RKO (cell line): Measurements from ENCODE around the gene REG3G.

Experiments used
- DNase-seq: peaks from one replicate; pipeline ENCODE4 v3.0.0-alpha.2; 2016; ENCODE audit warnings: low spot score

Gene REG3G

DNA sequence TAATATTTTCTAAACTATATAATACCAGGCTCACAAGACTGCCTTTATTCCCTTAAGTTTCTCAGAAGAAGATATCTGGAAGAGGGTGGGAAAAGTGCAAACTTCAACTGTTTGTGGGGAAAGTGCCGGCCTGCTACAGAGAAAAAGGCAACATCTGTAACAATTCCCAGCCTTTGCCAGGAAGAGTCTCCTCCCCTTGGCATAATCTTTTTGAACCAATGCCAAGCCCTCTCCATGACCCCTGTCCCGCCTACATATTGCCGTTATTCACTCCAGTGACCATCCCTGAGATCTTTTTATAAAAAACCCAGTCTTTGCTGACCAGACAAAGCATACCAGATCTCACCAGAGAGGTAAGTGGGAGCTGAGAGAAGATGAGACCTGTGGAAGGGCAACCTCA lies at the start of gene REG3G:
TSS of gene REG3G (plus strand) at position 282 of the 400 bp plus-strand sequence. CDS start 392 bp downstream, outside the sequence.
- DNase-seq: no peak

DNA sequence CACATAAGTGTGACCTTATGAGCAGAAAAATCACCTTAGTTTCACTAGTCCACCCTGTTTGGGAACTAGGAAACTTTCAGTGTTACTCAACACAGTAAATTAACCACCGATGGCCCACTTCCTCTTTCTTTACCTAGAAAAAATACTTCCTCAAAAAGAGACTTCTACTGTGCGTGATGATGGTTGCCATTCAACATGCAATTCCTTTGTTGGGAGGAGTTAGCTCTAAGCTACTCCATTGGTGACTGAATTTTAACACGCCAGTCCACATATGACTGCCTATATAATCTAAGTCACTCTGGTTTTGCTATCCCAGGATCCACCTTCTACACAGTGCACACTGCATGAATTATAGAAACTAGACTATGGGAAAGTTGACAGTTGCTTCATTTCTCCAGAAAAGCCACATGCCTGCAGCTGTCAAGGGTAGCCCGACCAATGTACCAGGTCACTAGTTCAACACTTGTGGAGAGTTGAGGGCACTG lies 47.8 kb upstream of the REG3G start:
- DNase-seq: no peak

DNA sequence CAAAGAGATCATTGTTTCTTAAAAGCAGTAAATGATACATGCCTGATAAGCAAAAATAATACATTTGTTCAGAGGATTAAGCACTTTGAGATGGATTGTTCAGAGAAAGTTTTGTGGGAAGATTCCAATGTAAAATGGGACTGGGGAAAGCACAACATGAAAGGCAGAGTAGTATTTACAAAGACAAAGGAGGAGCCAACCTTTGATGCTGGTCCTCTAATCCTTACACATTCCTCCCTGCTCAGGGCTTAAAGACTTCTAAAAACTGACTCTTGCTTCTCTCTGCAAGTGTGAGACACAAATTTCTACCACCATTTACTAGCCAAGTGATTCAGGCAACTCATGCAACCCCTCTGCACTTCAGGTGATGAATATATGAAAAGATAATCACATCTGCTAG lies 47.2 kb upstream of the REG3G start:
- DNase-seq: no peak

DNA sequence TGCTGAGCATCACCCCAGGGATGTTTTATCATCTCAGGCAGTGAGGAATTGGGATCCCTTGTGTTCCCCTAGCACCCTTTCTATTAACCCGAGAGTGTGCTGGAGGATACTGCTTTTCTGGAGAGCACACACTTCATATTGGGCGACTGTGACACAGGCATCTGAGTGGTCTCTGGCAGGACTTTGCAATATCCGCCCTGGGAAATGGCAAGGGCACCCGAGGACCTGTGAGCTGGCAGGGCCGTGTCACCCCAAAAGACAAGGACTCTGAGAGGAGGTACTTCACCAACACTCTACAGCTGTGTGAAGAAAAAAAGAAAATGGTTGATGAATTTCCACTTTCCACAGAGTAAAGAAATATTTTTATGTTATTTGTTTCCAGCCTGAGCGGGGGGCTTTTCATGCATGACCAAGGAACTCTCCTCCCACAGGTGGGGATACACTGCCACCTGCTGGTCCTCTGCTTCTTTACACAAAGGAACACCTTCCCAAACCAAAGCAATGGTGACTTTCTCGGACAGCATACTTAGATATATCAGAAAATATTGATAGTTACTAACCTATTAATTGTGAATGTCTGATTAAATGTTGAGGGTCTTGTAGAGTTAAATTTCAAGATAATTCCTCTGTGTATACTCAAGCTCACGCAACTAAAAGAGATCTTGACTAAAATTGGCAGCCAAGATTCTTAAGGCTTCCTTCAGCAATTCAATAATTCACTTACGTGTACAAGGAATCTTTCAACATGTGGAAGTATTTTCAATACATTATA lies 45.9 kb upstream of the REG3G start:
- DNase-seq: peak; percentile 32

DNA sequence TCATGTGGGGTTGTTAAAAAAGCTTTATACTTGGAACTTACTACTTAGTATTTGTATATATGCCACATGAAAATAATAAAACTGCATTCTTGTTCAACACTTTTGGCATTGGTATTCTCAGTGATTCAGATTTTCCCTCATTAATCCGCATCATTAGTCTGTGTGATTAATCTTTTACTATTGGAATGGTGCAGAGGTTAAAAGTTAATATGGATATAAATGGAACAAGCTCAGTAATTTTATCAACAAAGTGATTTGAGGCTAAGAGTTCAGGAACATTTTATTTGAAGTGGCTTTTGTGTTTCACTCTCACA lies 45.4 kb upstream of the REG3G start:
- DNase-seq: no peak

DNA sequence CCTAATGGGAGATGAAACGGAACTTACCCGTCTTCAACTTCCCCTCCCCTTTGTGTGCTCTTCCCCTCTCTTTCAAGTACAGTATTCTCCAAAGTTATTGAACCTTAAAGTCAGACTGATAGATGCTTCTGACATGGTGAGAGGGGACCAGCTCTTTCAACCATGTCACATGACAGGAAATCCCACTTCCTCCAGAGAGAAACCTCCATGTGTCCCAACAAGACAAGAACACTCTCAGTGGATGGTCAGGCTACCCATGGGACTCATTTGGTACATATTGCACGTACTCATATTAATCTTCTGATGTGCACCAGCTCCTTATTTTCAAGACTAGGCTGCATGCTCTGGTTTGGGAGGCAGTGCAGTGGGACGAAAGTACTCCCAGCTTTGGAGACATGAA lies 44.6 kb upstream of the REG3G start:
- no peak for DNase-seq

DNA sequence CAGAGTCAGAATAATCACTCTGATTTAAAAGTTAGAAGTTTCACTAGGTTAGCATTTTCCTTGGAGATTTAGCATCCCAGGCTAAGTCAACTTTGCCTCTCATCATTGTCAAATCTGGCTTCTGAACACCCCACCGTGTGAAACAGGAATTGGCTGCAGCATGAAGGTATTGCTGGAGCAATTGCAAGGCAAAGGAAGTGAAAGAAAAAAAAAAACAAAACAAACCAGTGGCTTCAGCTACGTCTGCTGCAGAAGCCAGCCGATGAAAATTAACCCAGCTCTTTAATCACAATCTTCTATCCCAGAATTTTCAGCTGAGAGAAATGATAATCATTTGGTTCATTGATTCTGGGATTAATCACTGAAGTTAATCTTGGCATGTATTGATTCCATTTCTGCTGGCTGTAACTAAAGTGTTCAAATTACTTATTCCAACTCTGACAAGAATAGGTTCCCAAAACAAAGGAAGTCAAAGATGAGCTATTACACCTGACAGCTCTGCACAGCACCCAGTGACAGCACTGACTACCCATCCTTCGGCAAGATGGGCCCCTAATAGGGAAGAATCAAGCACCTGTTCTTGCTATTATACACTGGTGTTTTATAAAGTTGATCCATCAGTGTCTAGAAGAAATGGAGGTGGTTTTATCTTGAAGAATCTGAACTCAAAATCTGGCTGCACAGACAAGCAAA lies 42.7 kb upstream of the REG3G start:
- no peak for DNase-seq

DNA sequence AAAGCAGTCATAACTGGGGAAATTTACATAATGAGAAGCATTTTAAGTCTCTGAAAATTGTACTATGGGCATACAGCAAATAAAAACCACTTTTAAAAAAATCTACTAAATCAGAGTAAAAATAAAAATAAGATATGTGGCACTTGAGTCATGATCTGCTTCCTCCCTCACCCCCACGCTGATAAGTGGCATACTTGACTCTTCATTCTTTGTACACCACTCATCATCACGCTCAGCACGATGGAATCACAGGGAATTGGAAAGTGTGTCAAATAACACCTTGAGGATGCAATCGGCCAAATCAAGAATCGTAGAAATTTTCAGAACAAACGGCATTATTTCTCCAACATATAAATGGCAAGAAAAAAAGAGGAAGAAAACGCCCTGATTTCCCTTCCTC lies 41.1 kb upstream of the REG3G start:
- no peak for DNase-seq

DNA sequence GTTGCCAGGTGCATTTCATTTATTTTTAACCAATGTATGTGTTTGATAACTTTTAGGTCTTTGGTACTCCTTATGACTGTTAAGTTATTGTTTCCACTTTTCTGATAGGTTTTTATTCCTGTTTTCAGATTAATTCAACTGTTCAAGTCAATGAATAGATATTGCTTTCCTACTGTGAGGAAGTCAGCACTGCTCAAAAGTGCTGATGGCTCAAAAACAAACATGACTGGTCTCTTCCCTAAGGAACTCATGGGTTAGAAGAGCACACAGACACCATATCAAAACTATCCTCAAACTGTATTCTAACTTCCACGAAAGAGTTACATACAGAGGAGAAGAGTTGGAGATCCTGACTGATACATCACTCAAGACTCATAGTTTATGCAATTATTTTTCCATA lies 39.9 kb upstream of the REG3G start:
- DNase-seq: no peak

DNA sequence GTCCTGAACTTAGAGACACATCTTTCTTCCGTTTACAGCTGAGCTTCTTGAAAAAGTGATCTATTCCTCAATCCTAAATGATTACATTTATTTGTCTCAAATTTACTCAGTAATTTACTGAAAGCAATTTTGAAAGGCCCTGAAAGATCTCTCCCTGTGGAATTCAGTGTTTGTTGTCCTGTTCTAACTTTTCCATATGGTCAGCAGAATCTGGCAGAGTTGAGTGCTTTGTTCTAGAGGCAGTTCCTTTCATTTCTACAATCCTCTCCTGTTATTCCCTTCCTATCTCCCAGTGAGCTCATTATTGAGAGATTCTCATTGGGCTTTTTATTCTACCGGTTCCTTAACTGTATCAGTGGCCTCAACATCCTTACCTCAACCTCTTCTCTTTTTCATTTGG lies 36.5 kb upstream of the REG3G start:
- no peak for DNase-seq

DNA sequence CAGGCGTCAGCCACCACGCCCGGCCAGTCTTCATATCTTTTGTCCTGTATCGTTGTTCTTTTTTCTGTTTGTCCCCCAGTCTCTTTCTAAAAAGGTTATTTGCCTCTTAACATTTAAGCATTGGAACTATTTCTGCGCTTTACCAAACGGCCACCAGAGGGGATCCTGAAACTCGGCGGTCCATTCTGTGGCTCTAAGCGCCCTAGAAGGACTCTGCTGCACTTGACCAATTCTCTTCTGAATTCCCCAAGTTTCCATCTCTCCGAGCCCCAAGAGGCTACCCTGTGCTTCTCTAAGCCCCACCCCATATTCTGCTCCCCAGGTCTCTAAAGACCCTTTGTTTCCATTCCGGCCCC lies 33.1 kb upstream of the REG3G start:
- no peak for DNase-seq

DNA sequence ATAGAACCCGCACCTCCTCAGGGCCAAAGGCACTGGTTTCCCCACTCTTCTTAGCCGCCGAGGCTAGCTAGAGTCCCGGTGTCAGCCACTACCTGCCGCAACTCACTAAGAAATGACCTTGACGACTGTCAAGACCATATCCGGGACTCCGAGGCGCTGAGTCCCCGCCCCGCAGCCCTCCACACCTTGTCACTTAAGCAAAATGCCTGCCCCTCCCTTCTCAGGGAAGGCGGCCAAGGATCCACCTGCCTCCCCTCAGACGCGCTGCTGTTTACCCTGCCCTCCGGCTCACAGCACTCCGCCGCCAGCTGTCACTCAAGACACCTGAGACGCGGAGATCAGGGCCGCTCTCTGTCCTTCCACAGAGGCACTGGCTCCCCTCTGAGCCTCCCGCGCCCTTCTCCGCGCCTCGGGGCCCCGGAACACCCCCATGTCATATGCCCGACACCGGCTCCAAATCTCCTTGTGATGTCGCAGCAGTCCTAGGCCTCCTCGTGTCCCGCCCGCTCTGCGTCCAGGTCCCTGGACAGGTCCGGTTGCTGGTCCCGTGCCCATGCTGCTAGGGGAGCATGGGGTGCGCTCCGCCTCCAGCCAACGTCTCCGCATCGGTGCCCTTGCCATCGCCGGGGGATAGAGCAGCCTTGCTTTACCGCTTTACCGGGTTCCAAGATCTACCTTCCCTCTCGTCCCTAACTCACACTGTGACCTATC lies 32.5 kb upstream of the REG3G start:
- DNase-seq: no peak

DNA sequence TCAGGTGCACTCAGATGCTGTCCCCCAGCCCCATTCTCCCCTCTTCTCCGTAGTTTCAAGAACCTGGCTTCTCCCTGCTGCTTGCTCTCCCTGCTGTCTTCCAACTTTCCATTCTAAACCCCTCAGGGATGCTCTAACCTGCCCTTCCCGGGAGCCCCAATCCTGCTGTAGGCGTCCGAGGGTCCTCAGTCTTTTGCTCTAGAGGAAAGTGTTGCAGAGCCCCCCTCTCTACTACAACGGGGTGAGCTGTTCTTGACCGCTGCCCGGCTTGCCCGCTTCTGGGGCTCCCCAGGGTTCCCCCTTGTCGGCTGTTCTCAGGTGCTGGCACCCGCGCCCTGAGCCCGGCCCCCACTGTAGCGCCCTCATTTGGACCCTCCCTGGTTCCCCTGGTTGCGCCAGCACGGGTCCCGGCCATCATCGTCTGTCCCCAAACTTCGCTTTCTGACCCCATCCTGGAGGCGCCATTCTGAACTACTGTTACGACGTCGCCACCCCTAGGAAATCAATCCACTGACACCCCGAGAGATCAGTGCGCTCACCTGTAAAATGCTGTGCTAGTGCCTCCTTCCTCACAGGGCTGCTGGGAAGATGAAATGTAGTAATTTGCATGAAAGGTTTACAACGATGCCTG lies 31.9 kb upstream of the REG3G start:
- DNase-seq: no peak

DNA sequence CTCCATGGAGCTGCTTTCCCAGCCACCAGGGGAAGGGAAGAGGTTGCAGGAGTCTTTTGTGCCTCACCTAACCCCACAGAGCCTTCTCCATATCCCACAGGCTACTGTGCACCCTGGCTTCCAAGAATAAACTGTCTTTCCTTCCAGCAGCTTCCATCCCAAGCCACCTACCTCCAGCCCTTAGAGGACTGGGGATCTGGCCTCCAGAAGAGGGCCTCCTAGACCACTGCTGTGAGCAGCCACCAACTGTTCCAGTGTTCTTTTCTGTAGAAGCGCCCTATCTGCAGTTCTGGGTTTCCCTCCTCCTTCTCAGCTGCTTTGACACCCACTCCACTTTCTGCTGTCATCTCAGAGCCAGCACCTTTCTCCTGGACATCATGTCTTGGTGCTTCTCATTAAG lies 30.7 kb upstream of the REG3G start:
- no peak for DNase-seq

DNA sequence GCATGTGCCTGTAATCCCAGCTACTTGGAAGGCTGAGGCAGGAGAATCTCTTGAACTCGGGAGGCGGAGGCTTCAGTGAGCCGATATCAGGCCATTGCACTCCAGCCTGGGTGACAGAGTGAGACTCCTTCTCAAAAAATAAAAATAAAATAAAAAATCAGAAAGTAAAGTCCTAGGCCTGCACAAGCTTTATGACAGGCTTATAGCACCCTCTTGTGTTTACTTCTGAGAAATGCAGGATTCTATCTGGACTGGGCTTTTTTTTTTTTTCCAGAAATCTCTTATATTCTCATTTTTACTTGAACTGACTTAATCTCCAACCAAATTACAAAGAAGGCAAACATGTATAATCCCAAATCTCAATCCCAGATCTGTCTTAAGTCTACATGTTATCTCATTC lies 26.1 kb upstream of the REG3G start:
- peak; percentile 29 for DNase-seq

DNA sequence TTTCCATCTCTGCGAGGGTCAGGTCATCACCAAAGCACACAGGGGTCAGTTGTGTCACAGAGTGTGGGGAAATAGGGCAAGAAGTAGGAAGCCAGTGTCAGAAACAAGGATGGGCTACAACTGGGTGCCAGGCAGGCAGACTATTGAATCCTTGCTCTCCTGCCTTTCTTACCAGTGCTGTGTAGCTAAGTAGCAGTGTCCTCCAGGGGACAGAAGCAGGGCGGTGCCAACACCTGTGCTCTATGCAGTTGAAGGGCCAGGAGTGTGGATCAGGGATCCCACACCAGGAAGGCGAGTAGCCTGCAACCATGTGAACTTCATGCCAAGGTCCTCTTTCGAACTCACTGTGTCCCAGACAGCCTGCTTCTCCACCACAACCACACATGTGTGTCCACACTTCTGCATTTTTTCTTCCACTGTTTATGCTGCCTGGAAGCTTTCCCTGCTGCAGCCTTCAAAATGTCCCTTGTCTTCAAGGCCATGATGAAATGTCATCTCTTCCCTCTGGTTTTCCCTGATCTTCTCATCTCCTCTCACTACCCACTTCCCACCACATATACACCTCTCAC lies 25.4 kb upstream of the REG3G start:
- DNase-seq: no peak

DNA sequence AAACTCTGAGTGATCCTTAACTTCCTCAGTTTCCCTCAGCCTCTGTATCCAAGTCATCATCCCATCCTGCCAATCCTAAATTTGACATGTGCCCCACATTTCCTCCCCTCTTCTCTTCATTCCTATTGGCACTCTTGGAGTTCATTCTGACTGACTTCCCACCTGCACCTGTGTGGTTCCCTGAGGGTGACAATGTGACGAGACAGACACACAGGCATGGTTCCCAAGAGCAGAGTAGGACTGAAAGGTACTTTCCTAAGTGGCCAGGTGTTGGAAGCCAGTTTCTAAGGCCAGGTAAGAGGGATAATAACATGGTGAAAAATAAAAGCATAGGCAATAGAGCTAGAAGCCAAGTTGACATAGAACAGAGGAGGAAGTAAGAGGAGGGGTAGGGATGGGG lies 24.2 kb upstream of the REG3G start:
- DNase-seq: no peak

DNA sequence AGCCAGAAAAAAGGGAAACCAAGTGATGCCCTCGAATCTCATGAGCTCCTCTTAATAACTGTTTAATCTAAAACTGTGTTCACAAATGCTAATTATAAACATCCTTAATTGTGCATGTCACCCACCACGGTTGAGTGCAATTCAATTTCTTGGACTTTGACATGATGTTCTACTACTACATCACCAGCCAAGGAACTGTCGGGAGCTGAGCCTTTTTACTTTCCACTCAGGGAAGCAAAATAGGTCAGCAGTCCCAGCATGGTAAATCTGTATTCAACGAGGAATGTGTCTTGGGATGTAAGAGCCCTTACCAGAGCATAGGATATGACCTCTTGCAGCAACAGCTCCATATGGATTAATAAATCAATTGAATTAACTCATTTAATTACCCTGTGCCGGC lies 20.8 kb upstream of the REG3G start:
- no peak for DNase-seq

DNA sequence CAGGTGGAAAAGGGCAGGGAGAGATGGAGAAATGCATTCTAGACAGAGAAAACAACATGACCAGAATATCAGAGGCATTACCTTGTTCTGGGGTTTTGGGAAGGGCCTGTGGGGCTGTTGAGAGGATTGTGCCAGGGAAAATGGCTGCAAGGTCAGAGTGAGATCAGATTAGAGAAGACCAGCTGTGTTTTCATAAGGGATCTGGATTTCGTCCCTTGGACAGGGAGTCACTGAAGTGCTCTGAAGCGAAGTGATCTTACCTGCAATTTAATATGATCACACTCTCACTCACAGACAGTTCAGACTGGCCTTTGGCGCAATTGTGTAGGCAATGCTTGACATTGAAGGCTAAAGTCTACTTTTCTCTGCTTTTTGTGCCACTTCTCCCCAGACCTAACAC lies 20.3 kb upstream of the REG3G start:
- DNase-seq: no peak

DNA sequence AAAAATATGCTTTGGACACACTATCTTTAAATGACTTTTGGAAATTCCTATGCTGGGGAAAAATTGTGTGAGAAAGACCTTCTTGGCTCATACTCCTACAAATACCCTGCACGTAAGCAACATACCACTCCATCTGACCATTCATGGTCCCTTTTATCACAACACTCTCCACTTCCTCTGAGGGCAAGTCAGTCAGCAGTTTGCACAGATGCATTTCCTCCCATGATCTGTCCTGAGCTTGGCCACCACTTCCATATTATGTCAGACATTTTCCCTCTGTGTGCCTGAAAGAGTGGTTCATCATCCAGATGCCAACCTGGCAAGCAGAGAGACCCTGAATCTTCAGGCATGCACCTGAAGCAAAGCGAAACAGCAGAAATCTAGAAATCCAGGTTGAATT lies 16.1 kb upstream of the REG3G start:
- no peak for DNase-seq

DNA sequence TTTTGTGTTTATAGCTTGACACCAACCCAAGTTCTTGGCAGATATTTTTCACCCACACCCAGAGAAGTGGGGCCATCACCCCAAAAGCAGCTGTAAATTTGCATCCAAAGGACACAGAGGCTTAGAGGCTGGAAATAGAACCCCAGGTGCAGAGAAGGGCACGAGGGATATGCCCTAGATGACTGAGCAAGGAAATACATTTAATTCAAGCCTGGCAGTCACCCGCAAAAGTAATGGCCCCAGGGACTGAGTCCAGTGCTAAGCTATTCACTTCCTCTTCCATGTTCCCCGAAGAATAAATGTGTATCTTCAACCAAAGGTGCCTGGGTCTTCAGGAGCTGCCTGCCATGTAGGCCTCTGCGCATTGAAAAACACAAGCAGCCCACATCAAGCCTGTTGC lies 14.0 kb upstream of the REG3G start:
- no peak for DNase-seq

DNA sequence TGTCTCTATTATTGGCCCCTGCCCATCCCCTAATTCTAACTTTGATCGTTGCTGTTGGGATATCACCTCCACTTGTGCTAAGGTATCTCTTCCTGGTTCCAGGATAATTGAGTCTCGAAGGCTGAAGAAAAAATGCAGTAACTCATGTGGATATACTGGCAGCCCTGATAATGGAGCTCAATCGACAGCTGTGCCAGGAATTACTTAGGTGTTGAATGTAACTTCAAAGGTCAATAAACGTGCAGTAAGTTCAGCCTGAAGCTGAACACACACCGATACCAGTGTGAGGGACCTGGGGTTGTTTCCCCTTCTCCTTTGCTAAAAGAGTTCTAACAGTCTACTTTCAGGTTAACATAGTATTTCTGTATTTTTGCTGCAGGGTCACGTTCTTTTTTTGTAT lies 11.9 kb upstream of the REG3G start:
- DNase-seq: no peak

DNA sequence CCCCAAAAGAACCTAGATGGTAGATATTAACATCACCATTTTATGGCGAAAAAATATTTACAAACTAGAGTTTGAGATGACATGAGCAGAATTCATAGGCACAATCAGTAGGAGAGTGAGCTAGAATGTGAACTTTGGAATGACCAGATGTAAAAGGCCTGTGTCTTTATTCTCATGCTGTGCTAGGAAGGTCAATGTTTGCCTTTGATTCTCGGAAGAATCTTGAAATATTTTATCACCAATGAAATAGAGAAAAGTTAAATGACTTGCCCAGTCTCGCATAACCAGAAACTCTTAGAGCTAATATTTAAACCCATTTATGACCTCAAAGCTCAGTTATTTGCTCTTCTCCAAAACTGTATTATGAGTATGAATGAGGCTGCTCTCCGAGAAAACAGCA lies 9.2 kb upstream of the REG3G start:
- DNase-seq: no peak
